Mesothelial cell of epicardium (in vitro differentiated cells): ENCODE measurements around the gene ZNF853. TPM values are rescaled to one million over a fixed set of nuclear protein-coding genes. Genes with fewer than 3 reads are reported as not detected.

Source experiments
- DNase-seq, 2 experiments: peaks; one replicate each; pipeline ENCODE4 v3.0.0; 2021; ENCODE audit warnings: low spot score in 2 of 2; ENCODE audit not compliant: unreplicated experiment in 2 of 2
- H3K27ac Mint-ChIP-seq: 2 replicates; pipeline ENCODE4 v1.8.0; 2021; ENCODE audit warnings: mixed read lengths
- H3K27me3 Mint-ChIP-seq: 2 replicates; pipeline ENCODE4 v1.8.0; 2021; ENCODE audit warnings: low read depth, mixed read lengths
- H3K36me3 Mint-ChIP-seq: 2 replicates; pipeline ENCODE4 v1.8.0; 2021; ENCODE audit warnings: mixed read lengths
- H3K4me1 Mint-ChIP-seq: 2 replicates; pipeline ENCODE4 v1.8.0; 2021; ENCODE audit warnings: mixed read lengths
- H3K4me3 Mint-ChIP-seq: 2 replicates; pipeline ENCODE4 v1.8.0; 2021; ENCODE audit warnings: mild to moderate bottlenecking, moderate library complexity, mixed read lengths
- H3K9me3 Mint-ChIP-seq: 2 replicates; pipeline ENCODE4 v1.8.0; 2021; ENCODE audit warnings: mixed read lengths
- CTCF ChIP-seq: fragments of 200-600 bp; sonication (generic); IDR thresholded peaks from one replicate; pipeline ENCODE4 v1.5.0; 2021; ENCODE audit warnings: antibody characterized with exemption; ENCODE audit not compliant: unreplicated experiment
- total RNA-seq: library from RNA; stranded (reverse); gene quantifications from 3 replicates; pipeline ENCODE4 v1.2.1, GENCODE V29; 2021

The ZNF853 gene
- total RNA-seq, 1 donor from 2014 or later = 22.7 TPM

- Mint-ChIP-seq H3K27me3 (no peaks in the 10 kb centered on the region), H3K36me3 (peaks cover 15% of the 10 kb centered on the region), H3K9me3 (no peaks in the 10 kb centered on the region), H3K4me1 (peaks cover 20% of the 10 kb centered on the region), H3K4me3 (peak overlapping the region; percentile 80), H3K27ac (peak overlapping the region; percentile 89)
- DNase-seq = peak in 1 of 2 experiments; percentile 50
- peak; percentile 26 for TF ChIP-seq CTCF
Observed at GRCh38 chr7:6637544-6638229, 22.3 kb downstream of the ZNF853 start.

- Mint-ChIP-seq H3K4me1 (peaks cover 20% of the 10 kb centered on the region), H3K27me3 (no peaks in the 10 kb centered on the region), H3K4me3 (peak overlapping the region; percentile 80), H3K36me3 (peaks cover 17% of the 10 kb centered on the region), H3K27ac (peak overlapping the region; percentile 34), H3K9me3 (no peaks in the 10 kb centered on the region)
- no peak for DNase-seq
- TF ChIP-seq CTCF = no peak
Observed at GRCh38 chr7:6639032-6639431, 23.6 kb downstream of the ZNF853 start.

GRCh38 chr7:6639627-6640026 lies 24.2 kb downstream of the ZNF853 start:
- DNase-seq = no peak
- Mint-ChIP-seq H3K4me3 (peak overlapping the region; percentile 80), H3K27ac (no peak overlapping the region), H3K4me1 (peaks cover 20% of the 10 kb centered on the region), H3K36me3 (peaks cover 19% of the 10 kb centered on the region), H3K9me3 (no peaks in the 10 kb centered on the region), H3K27me3 (no peaks in the 10 kb centered on the region)
- TF ChIP-seq CTCF = no peak

GRCh38 chr7:6640246-6640721 lies 24.9 kb downstream of the ZNF853 start:
- H3K4me3 Mint-ChIP-seq = no peak overlapping the region
- no peak for DNase-seq
- no peaks in the 10 kb centered on the region for H3K27me3 Mint-ChIP-seq
- peaks cover 19% of the 10 kb centered on the region for H3K36me3 Mint-ChIP-seq
- no peak for TF ChIP-seq CTCF
- peak overlapping the region; percentile 47 for H3K27ac Mint-ChIP-seq
- H3K4me1 Mint-ChIP-seq = peaks cover 20% of the 10 kb centered on the region
- no peaks in the 10 kb centered on the region for H3K9me3 Mint-ChIP-seq

- TF ChIP-seq CTCF = no peak
- H3K9me3 Mint-ChIP-seq = no peaks in the 10 kb centered on the region
- H3K4me1 Mint-ChIP-seq = peaks cover 18% of the 10 kb centered on the region
- no peak overlapping the region for H3K27ac Mint-ChIP-seq
- DNase-seq = no peak
- no peak overlapping the region for H3K4me3 Mint-ChIP-seq
- no peaks in the 10 kb centered on the region for H3K27me3 Mint-ChIP-seq
- peaks cover 19% of the 10 kb centered on the region for H3K36me3 Mint-ChIP-seq
Observed at GRCh38 chr7:6641305-6642035, 26.1 kb downstream of the ZNF853 start.
